Tibial artery (tissue), 4 donors: ENCODE results near the gene RABGAP1L.
"Not testable (repeated sequence)": the region's sequence is repeated elsewhere in the genome, so short reads cannot be mapped to it uniquely, and the experiment has no call there.

ENCODE experiments used
- DNase-seq, 2 donors: peaks; one replicate each; pipeline ENCODE4 v3.0.0-alpha.2; 2019
- H3K27ac ChIP-seq, 2 donors: fragments of 200-600 bp; sonication (generic) in 1 of 2; 1 replicate in 1 of 2; 2 replicates in 1 of 2; pipeline ENCODE4 v1.5.1; 2018 to 2019; ENCODE audit warnings: mild to moderate bottlenecking in 1 of 2
- H3K27me3 ChIP-seq, 2 donors: fragments of 200-600 bp; sonication (generic) in 1 of 2; one replicate each; pipeline versions ENCODE4 v1.5.1 to v1.6.0; 2016 to 2019
- H3K36me3 ChIP-seq, 3 donors: fragments of 200-600 bp; sonication (generic) in 2 of 3; one replicate each; pipeline ENCODE4 v1.5.1; 2016 to 2019; ENCODE audit warnings: mild to moderate bottlenecking in 2 of 3
- H3K4me1 ChIP-seq, 4 donors: fragments of 200-600 bp; sonication (generic) in 2 of 4; 1 replicate in 3 of 4; 2 replicates in 1 of 4; pipeline ENCODE4 v1.5.1; 2016 to 2019
- H3K4me3 ChIP-seq, 2 donors: fragments of 200-600 bp; sonication (generic) in 1 of 2; 1 replicate in 1 of 2; 2 replicates in 1 of 2; pipeline ENCODE4 v1.5.1; 2018 to 2019; ENCODE audit warnings: mild to moderate bottlenecking in 2 of 2
- H3K9me3 ChIP-seq, 3 donors: fragments of 200-600 bp; sonication (generic) in 1 of 3; one replicate each; pipeline ENCODE4 v1.5.1; 2016 to 2019
- intact Hi-C: fragments of 100-400 bp; cut with DNase I; formaldehyde crosslinking; loops from one replicate; pipeline ENCODE4 v1.15.0; 2023; ENCODE audit warnings: low total_unique reads
- TF ChIP-seq, protein P1 (sequence below), 2 experiments: fragments of 200-600 bp in 1 of 2; fragments of 450-650 bp in 1 of 2; IDR thresholded peaks; one replicate each; pipeline ENCODE4 v1.5.1; 2017 to 2019; ENCODE audit warnings: antibody characterized with exemption in 2 of 2, mild to moderate bottlenecking in 1 of 2, moderate library complexity in 1 of 2

The RABGAP1L gene

DNA sequence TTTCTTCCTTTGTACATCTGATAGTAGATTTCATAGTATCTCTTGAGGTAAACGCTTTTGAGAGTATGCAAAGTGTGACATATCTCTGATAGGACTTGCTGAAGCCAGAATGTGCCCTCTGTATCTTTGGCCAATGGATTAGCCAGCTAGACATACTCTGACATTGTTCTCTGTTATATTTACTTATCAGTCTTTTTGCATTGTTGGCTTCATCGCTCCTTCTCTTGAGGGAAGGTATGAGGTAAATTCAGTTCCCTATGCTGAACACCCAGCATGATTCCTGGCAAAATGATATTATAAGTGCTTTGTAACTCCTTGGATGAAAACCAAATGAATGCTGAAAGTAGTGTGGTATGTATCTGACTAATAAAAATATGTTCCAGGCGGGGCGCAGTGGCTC is 677.2 kb downstream of the RABGAP1L start:
- no peaks in the 10 kb centered on the region for H3K36me3 ChIP-seq
- H3K27ac ChIP-seq, result no peak overlapping the region
- H3K4me1 ChIP-seq, result peaks cover 0 to 4% (median 0%) of the 10 kb centered on the region in 4 donors
- no peaks in the 10 kb centered on the region for H3K27me3 ChIP-seq
- H3K4me3 ChIP-seq, result no peak overlapping the region
- H3K9me3 ChIP-seq, result no peaks in the 10 kb centered on the region
- intact Hi-C loops, result no loop called here
- no peak for DNase-seq
- TF ChIP-seq, protein P1, sequence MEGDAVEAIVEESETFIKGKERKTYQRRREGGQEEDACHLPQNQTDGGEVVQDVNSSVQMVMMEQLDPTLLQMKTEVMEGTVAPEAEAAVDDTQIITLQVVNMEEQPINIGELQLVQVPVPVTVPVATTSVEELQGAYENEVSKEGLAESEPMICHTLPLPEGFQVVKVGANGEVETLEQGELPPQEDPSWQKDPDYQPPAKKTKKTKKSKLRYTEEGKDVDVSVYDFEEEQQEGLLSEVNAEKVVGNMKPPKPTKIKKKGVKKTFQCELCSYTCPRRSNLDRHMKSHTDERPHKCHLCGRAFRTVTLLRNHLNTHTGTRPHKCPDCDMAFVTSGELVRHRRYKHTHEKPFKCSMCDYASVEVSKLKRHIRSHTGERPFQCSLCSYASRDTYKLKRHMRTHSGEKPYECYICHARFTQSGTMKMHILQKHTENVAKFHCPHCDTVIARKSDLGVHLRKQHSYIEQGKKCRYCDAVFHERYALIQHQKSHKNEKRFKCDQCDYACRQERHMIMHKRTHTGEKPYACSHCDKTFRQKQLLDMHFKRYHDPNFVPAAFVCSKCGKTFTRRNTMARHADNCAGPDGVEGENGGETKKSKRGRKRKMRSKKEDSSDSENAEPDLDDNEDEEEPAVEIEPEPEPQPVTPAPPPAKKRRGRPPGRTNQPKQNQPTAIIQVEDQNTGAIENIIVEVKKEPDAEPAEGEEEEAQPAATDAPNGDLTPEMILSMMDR (IDR thresholded peaks at IDR 0.05), result no peak

DNA sequence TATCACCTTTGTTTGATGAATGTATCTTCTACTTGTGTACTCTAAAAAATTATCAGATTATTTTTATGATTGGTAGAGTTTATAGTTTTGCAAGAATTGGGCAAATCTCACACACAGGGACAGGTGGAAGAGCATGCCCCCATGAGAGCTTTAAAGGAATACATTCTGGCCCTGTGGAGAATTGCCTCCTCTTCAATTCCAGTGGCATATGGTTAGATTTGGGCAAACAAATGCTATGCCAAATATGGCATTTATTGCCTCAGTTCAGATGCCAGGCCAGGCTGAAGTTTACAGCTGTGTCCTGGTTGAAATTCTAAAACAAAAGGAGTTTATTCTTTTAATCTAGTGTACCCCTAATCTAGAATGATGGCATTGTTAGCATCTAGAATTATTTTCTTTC is 678.1 kb downstream of the RABGAP1L start:
- no peaks in the 10 kb centered on the region for H3K9me3 ChIP-seq
- TF ChIP-seq, protein P1 (IDR thresholded peaks at IDR 0.05), result no peak
- intact Hi-C loops, result no loop called here
- H3K27ac ChIP-seq, result no peak overlapping the region
- peaks cover 0 to 4% (median 0%) of the 10 kb centered on the region in 4 donors for H3K4me1 ChIP-seq
- H3K4me3 ChIP-seq, result no peak overlapping the region
- H3K36me3 ChIP-seq, result no peaks in the 10 kb centered on the region
- DNase-seq, result no peak
- H3K27me3 ChIP-seq, result no peaks in the 10 kb centered on the region

DNA sequence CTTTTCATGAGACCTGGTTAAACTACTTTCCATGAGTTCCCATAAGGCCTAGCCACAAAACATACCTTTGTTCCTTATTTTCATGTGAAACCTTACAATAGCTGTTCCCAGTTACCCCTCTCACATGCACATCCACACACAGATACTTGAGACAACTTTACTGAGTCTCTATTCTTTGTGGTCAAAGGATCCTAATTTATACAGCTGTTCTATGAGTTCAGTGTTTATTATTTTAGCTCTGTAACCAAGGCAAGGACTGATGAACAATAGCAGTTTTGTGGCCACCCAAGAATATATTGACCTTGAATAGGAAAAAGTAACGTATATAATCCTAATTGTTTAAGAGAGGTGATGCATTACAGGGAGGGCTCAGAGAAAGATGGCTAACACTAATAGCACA is 679.9 kb downstream of the RABGAP1L start:
- H3K4me3 ChIP-seq, result no peak overlapping the region
- no peaks in the 10 kb centered on the region for H3K9me3 ChIP-seq
- H3K36me3 ChIP-seq, result no peaks in the 10 kb centered on the region
- H3K4me1 ChIP-seq, result peaks cover 0 to 4% (median 0%) of the 10 kb centered on the region in 4 donors
- TF ChIP-seq, protein P1 (IDR thresholded peaks at IDR 0.05), result no peak
- intact Hi-C loops, result no loop called here
- H3K27me3 ChIP-seq, result no peaks in the 10 kb centered on the region
- H3K27ac ChIP-seq, result no peak overlapping the region
- DNase-seq, result no peak

DNA sequence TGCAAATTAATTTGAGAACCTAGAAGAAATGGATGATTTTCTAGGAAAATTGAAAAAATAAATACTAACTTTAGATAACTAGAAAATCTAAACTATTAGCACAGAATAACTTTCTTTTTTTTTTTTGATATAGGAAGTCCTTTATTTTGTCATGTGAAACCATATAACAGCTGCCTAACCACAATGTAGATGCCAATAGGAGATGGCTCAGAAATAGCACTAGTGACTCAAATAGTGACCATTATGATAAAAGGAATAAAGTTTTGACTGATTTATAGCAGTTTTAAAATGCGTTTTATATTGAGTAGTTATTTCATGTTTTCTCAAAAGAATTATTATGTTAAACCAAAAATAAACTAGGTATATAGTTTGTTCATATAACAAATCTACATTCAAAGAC is 682.4 kb downstream of the RABGAP1L start:
- H3K27ac ChIP-seq, result no peak overlapping the region
- TF ChIP-seq, protein P1 (IDR thresholded peaks at IDR 0.05), result no peak
- intact Hi-C loops, result no loop called here

DNA sequence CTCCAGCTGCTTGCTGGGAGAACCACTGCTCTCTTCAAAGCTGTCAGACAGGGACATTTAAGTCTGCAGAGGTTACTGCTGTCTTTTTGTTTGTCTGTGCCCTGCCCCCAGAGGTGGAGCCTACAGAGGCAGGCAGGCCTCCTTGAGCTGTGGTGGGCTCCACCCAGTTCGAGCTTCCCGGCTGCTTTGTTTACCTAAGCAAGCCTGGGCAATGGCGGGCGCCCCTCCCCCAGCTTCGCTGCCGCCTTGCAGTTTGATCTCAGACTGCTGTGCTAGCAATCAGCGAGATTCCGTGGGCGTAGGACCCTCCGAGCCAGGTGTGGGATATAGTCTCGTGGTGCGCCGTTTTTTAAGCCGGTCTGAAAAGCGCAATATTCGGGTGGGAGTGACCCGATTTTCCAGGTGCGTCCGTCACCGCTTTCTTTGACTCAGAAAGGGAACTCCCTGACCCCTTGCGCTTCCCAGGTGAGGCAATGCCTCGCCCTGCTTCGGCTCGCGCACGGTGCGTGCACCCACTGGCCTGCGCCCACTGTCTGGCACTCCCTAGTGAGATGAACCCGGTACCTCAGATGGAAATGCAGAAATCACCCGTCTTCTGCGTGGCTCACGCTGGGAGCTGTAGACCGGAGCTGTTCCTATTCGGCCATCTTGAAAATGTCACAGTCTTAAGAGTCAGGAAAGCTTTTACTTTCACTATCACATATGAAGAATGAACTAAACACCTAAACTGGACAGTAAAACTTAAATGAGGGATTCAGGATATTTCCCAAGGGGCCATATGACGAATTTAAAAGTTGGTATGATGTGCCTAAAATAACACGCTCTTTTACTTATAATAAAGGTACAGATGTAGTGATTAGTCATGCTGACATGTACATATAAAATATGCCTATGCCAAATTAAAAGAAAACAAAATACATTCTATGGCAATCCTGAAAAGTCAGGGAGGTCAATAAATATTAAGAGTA is 689.6 kb downstream of the RABGAP1L start:
- intact Hi-C loops, DNase-seq, H3K9me3 ChIP-seq, H3K27me3 ChIP-seq, H3K36me3 ChIP-seq, H3K4me1 ChIP-seq, H3K27ac ChIP-seq, H3K4me3 ChIP-seq: not testable (repeated sequence)

More for the DNA sequence above, 682.4 kb downstream of the RABGAP1L start:
- no peak for DNase-seq
- peaks cover 0 to 4% (median 0%) of the 10 kb centered on the region in 4 donors for H3K4me1 ChIP-seq
- H3K27me3 ChIP-seq, result no peaks in the 10 kb centered on the region
- H3K9me3 ChIP-seq, result no peaks in the 10 kb centered on the region
- H3K36me3 ChIP-seq, result no peaks in the 10 kb centered on the region
- H3K4me3 ChIP-seq, result no peak overlapping the region

DNA sequence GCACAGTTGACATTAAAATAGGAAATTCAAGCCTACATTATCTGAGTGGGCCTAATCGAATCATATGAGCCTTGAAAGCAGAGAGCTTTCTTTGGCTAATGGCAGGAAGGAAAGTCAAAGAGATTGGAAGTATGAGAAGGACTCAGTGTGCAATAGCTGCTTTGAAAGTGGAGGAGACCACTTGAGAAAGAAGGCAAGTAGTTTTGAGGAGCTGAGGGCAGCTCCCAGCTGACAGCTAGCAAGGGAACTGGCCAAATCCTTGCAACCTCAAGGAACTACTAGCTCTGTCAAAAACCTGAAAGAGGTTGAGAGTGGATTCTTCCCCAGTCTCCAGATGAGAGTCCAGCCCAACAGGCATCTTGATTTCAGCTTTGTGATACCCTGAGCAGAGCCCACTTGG is 691.4 kb downstream of the RABGAP1L start:
- Histone ChIP-seq H3K9me3 (no peaks in the 10 kb centered on the region), H3K27me3 (no peaks in the 10 kb centered on the region), H3K27ac (no peak overlapping the region), H3K4me1 (peaks cover 0 to 4% (median 0%) of the 10 kb centered on the region in 4 donors), H3K4me3 (no peak overlapping the region), H3K36me3 (no peaks in the 10 kb centered on the region)
- no peak for DNase-seq
- intact Hi-C loops, result no loop called here
- TF ChIP-seq, protein P1 (IDR thresholded peaks at IDR 0.05), result no peak
